ENCODE measurements around the gene DYNLRB1. TPM values are rescaled to one million over a fixed set of nuclear protein-coding genes. Genes with fewer than 3 reads are reported as not detected.
"Not testable (repeated sequence)": the region's sequence is repeated elsewhere in the genome, so short reads cannot be mapped to it uniquely, and the experiment has no call there.

DYNLRB1 gene
- total RNA-seq: 247 TPM

- intact Hi-C loops (cut with DNase I): no loop called here
- peak; percentile 99 for DNase-seq (ENCODE audit: low spot score)
- ATAC-seq: peak; percentile 98
Measured at GRCh38 chr20:34516247-34517113, at the start of gene DYNLRB1. DYNLRB1 (plus strand) TSS chr20:34516422; CDS start chr20:34516459, 37 bp downstream.

GRCh38 chr20:34468951-34469350 is 47.3 kb upstream of the DYNLRB1 start:
- no peak for DNase-seq (ENCODE audit: low spot score)
- ATAC-seq: no peak
- intact Hi-C loops (cut with DNase I): no loop called here

GRCh38 chr20:34472246-34472925 is 43.8 kb upstream of the DYNLRB1 start:
- DNase-seq (ENCODE audit: low spot score) (no peak), ATAC-seq (peak; percentile 63)
- intact Hi-C loops (cut with DNase I): loop anchor here (10.0 kb wide), 1 partner anchor 158 kb away; no protein-coding TSS in a partner anchor

DNA sequence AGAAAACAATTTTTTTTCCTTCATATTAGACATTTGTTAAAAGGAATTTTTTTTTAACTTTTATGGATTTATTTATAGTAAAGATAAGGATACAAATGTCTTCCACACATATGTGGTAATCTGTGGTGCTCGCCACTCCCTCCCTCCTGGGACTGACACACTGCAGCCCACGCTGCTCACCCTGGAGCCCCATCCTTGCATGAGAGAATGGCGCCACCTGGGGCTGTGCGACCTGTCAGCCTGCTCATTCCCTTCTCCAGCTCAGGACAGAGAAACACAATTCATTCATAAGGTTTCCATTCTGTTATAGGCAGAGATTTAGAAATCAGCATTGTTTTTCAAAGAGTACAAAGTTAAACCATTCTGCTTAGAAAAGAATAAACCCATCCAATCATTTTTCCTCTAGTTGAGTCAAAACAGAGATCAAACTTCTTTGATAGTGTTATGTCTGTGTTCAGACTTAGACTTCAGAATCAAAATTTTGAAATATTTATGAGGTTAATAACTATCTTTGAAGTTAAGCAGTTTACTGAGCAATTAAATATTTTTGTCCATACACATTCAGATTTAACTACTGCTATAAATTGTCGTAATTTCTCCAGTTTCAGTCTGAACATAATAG is 42.8 kb upstream of the DYNLRB1 start:
- intact Hi-C loops (cut with DNase I): loop anchor here (10.0 kb wide), 1 partner anchor 159 kb away; no protein-coding TSS in a partner anchor
- peak; percentile 75 for ATAC-seq
- no peak for DNase-seq (ENCODE audit: low spot score)

GRCh38 chr20:34475979-34476736 is 40.1 kb upstream of the DYNLRB1 start:
- intact Hi-C loops (cut with DNase I): loop anchor here (10.0 kb wide), 1 partner anchor 161 kb away; no protein-coding TSS in a partner anchor
- DNase-seq (ENCODE audit: low spot score): peak; percentile 72
- ATAC-seq: peak; percentile 87

GRCh38 chr20:34479627-34480026 is 36.6 kb upstream of the DYNLRB1 start:
- ATAC-seq: no peak
- intact Hi-C loops (cut with DNase I): loop anchor here (10.0 kb wide), 1 partner anchor 165 kb away; no protein-coding TSS in a partner anchor
- DNase-seq (ENCODE audit: low spot score): no peak

DNA sequence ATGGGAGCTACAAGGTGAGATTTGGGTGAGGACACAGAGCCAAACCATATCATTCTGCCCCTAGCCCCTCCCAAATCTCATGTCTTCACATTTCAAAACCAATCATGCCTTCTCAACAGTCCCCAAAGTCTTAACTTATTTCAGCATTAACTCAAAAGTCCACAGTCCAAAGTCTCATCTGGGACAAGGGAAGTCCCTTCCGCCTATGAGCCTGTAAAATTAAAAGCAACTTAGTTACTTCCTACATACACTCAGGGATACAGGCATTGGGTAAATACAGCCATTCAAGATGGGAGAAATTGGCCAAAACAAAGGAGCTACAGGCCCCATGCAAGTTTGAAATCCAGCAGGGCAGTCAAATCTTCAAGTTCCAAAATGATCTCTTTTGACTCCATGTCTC is 34.1 kb upstream of the DYNLRB1 start:
- not testable (repeated sequence) for ATAC-seq
- intact Hi-C loops (cut with DNase I): loop anchor here (1.0 kb wide), 1 partner anchor 14 kb away; no protein-coding TSS in a partner anchor

DNA sequence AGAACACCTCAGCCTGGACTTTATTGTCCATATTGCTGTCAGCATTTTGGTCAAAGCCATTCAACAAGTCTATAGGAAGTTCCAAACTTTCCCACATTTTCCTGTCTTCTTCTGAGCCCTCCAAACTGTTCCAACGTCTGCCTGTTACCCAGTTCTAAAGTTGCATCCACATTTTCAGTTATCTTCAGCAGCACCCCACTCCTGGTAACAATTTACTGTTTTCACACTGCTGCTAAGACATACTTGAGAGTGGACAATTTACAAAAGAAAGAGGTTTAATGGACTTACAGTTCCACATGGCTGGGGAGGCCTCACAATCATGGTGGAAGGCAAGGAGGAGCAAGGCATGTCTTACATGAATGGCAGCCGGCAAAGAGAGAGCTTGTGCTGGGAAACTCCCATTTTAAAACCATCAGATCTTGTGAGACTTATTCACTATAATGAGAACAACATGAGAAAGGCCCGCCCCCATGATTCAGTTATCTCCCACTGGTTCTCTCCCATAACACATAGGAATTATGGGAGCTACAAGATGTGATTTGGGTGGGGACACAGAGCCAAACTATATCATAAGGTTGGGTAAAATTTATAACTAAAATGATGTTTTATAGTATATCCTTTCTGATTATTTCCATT is 32.5 kb upstream of the DYNLRB1 start:
- ATAC-seq; DNase-seq (ENCODE audit: low spot score); intact Hi-C loops (cut with DNase I): not testable (repeated sequence)

More for the DNA sequence above, 34.1 kb upstream of the DYNLRB1 start:
- DNase-seq (ENCODE audit: low spot score): not testable (repeated sequence)

- intact Hi-C loops (cut with DNase I): no loop called here
- DNase-seq (ENCODE audit: low spot score): no peak
- no peak for ATAC-seq
Measured at GRCh38 chr20:34485068-34485634, 31.1 kb upstream of the DYNLRB1 start.

DNA sequence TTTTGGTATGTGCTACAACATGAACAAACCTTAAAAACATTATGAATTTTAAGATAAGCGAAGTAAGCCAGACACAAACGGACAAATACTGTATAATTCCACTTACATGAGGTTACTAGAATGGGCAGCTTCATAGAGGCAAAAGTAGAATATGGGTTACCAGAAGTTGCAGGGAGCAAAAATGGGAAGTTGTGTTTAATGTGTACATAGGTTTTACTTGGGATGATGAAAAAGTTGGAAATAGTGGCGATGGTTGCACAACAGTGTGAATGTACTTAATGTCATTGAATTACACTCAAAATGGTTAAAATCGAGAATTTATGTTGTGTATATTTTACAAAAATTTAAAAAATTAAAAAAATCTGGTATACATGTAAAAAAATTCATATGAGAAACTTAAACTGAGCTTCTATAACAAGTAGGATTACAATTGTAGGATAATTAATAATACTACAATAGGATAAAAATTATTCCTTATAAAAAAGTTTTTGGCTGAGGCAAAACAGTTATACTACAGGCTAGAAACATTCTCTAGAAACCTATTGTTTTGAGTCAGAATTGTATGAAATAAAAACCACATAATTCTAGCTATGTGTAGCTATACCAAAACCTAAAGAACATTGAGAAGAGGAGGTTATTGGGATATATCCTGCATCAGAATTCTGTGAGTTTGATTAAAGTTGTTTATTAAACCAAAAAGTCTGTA is 24.8 kb upstream of the DYNLRB1 start:
- ATAC-seq (no peak), DNase-seq (ENCODE audit: low spot score) (no peak)
- intact Hi-C loops (cut with DNase I): no loop called here

- ATAC-seq (no peak), DNase-seq (ENCODE audit: low spot score) (no peak)
- intact Hi-C loops (cut with DNase I): no loop called here
Measured at GRCh38 chr20:34491932-34492509, 24.2 kb upstream of the DYNLRB1 start.

DNA sequence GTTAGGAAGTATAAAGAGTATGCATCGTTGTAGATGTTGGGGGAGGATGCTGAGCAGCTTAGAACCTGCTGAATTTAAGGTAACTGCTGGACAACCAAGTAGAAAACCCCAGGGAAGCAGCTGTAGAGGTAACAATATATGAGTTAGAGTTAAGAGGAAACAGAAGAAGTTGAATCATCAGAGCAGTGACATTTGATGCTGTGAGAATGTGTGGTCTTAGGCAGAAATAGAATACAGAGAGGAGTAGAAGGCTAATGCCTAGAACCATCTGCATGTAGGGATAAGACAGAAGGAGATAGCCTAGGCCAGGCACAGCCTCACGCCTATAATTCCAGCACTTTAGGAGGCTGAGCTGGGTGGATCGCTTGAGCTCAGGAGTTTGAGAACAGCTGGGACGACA is 22.6 kb upstream of the DYNLRB1 start:
- DNase-seq (ENCODE audit: low spot score) (no peak), ATAC-seq (no peak)
- intact Hi-C loops (cut with DNase I): no loop called here

- DNase-seq (ENCODE audit: low spot score) (no peak), ATAC-seq (no peak)
- intact Hi-C loops (cut with DNase I): no loop called here
Measured at GRCh38 chr20:34495307-34495706, 20.9 kb upstream of the DYNLRB1 start.

- DNase-seq (ENCODE audit: low spot score): no peak
- ATAC-seq: no peak
- intact Hi-C loops (cut with DNase I): loop anchor here (1.0 kb wide), 1 partner anchor 14 kb away; no protein-coding TSS in a partner anchor
Measured at GRCh38 chr20:34495916-34496315, 20.3 kb upstream of the DYNLRB1 start.

- ATAC-seq; DNase-seq (ENCODE audit: low spot score); intact Hi-C loops (cut with DNase I): not testable (repeated sequence)
Measured at GRCh38 chr20:34497596-34497995, 18.6 kb upstream of the DYNLRB1 start.

GRCh38 chr20:34500823-34501222 is 15.4 kb upstream of the DYNLRB1 start:
- ATAC-seq: no peak
- intact Hi-C loops (cut with DNase I): no loop called here

GRCh38 chr20:34506480-34506879 is 9.7 kb upstream of the DYNLRB1 start:
- ATAC-seq: no peak
- intact Hi-C loops (cut with DNase I): no loop called here
- DNase-seq (ENCODE audit: low spot score): no peak

More at GRCh38 chr20:34500823-34501222, 15.4 kb upstream of the DYNLRB1 start:
- no peak for DNase-seq (ENCODE audit: low spot score)
